ENCODE results near the gene CTSZ. TPM values are rescaled to one million over a fixed set of nuclear protein-coding genes. Genes with fewer than 3 reads are reported as not detected.

The CTSZ gene
- total and polyA plus RNA-seq, 2 donors (not counting 1 experiment from before 2014, with no cell fraction given) = 285 to 319 TPM

GRCh38 chr20:59007665-59008511 is 834 bp upstream of the CTSZ start:
- no peaks in the 10 kb centered on the region for H3K9me3 Mint-ChIP-seq (ENCODE audit: insufficient read depth)
- H3K27ac Mint-ChIP-seq = peak overlapping the region; percentile 99
- CTCF ChIA-PET = interaction anchor here (1.0 to 3.3 kb wide), 3 partner anchors 10 to 80 kb away, joined by 3 to 32 read pairs (median 6); partner anchors contain the start of gene ATP5F1E
- Histone ChIP-seq H3K4me3 (ENCODE audit: control extremely low read depth in 1 of 5, extremely low read depth in 1 of 5, insufficient read depth in 1 of 5, low read depth in 2 of 5, low read length in 4 of 5) (peak overlapping the region; percentile 40 to 91 (median 88)), H4K20me1 (ENCODE audit: control insufficient read depth, insufficient read depth, low read length, poor library complexity, severe bottlenecking) (peaks cover 27% of the 10 kb centered on the region), H3K9me3 (ENCODE audit: control extremely low read depth in 1 of 3, control insufficient read depth in 2 of 3, insufficient read depth in 1 of 3, low read length in 2 of 3) (peaks cover 0 to 6% (median 0%) of the 10 kb centered on the region in 3 donors), H3K9ac (ENCODE audit: low read length) (peak overlapping the region; percentile 80), H3K27me3 (replicated peaks in 1 of 4; ENCODE audit: control extremely low read depth in 1 of 4, control insufficient read depth in 3 of 4, insufficient read depth in 4 of 4, low read length in 3 of 4) (no peaks in the 10 kb centered on the region), H3K79me2 (ENCODE audit: control insufficient read depth, insufficient read depth, low read length) (peaks cover 47% of the 10 kb centered on the region), H3K4me2 (replicated peaks; ENCODE audit: low read depth, low read length, poor library complexity, severe bottlenecking) (peak overlapping the region; percentile 86), H3K36me3 (replicated peaks in 1 of 2; ENCODE audit: control extremely low read depth in 1 of 2, control insufficient read depth in 1 of 2, extremely low read depth in 1 of 2, insufficient read depth in 2 of 2, low read length in 1 of 2) (peaks cover 0 to 14% of the 10 kb centered on the region in 2 experiments), H3K27ac (ENCODE audit: low read length in 2 of 2) (peak overlapping the region; percentile 95 to 97), H3K4me1 (ENCODE audit: control insufficient read depth in 2 of 2, insufficient read depth in 2 of 2, low read length in 2 of 2) (peaks cover 37 to 57% of the 10 kb centered on the region in 2 donors), H2AFZ (ENCODE audit: insufficient read depth, low read depth, low read length, poor library complexity, severe bottlenecking) (peak overlapping the region; percentile 64)
- TF ChIP-seq EZH2 (IDR thresholded peaks at IDR 0.05; ENCODE audit: borderline replicate concordance, insufficient read depth, low read depth, low read length, poor library complexity, severe bottlenecking) (no peak), CTCF (IDR thresholded peaks at IDR 0.05) (no peak)
- DNase-seq = peak; percentile 89
- peak overlapping the region; percentile 98 for H3K4me3 Mint-ChIP-seq
- POLR2A ChIA-PET = interaction anchor here (0.5 to 1.6 kb wide), 6 partner anchors 13 to 100 kb away, joined by 3 to 22 read pairs (median 4); partner anchors contain the start of gene ATP5F1E
- peaks cover 66% of the 10 kb centered on the region for H3K4me1 Mint-ChIP-seq
- intact Hi-C loops (cut with micrococcal nuclease) = loop anchor here (1.0 to 10.0 kb wide), 5 partner anchors 8 to 1613 kb away; partner anchors contain the start of genes ATP5F1E and RBM38
- peak; percentile 15 for ATAC-seq (ENCODE audit: low read depth)
- WGBS (ENCODE audit: insufficient coverage) = 12% methylated on average over 20 of the region's 24 CpGs
- H3K27me3 Mint-ChIP-seq = no peaks in the 10 kb centered on the region
